CD4-positive, alpha-beta T cell treated with Interleukin-4 for 4 hours (primary cell): ENCODE measurements around the gene PNLIPRP1.

Experiments
- DNase-seq: peaks from one replicate; pipeline ENCODE4 v3.0.0-alpha.2; 2020

PNLIPRP1 gene

DNA sequence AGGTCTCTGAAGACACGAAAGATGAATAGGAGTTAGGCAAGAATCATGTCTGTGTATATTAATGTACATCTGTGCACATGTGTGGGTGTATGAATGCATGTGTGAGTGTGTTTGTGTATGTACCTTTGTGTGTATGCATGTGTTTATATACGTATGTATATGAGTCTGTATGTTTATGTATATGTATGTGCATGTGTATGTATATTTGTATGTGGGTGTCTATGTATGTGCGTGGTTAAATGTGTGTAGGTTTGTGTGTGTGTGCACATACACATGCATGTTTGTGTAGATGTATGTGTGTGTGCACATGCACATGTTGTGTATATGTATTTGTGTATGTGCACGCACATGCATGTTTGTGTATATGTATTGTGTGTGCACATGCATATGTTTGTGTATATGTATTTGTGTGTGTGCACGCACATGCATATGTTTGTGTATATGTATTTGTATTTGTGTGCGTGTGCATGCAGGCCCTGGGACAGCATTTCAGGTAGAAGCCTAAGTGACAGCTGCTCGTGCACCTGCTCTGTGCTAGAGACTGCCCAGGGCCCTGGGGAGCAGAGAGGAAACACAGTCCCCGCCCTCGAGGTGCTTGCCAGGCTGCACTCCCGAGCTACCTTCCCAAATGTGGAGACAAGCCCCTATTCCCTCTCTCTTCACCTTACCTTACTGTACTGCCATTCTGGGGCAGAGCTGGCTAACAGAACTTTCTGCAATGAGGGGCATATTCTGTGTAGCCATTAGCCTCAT is 12.1 kb downstream of the PNLIPRP1 start:
- no peak for DNase-seq

DNA sequence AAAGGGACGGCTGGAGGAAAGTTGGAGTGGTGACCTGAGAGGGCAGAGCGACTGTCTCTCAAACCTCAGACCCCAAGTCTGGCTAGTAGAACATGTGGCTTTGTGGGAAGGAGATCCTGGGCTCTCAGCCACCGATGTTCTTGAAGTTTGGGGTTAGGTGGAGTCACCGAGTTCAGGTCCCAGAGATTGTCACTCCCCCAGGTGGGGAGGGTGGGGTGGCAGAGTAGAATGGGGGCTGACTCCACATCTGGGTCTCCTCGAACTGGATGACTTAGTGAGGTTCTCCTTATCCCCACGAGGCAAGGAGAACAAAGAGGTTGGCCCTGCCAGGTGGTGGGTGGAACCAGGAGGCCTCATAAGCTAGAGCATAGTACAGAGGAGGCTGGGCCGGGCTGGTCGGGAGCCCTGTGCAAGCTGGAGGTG is 15.3 kb downstream of the PNLIPRP1 start:
- DNase-seq = no peak

DNA sequence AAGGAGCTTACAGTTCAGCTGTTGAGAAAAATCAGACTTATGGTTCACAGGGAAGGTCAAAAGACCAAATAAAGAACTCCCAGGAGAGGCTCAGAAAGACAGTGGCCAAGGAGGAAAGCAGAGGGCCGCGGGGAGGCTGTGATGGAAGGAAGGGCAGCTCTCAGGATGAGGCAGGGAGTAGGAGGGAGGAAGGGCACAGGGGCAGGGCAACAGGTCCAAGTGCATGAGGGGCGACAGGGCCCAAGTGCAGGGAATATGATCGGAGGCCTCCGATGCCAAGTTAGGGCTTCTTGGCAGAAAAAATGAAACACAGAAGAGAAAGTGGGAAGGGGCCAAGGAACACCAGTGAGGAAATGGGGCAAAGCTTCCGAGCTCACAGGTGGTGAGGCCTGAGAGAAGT is 16.6 kb downstream of the PNLIPRP1 start:
- DNase-seq = no peak

DNA sequence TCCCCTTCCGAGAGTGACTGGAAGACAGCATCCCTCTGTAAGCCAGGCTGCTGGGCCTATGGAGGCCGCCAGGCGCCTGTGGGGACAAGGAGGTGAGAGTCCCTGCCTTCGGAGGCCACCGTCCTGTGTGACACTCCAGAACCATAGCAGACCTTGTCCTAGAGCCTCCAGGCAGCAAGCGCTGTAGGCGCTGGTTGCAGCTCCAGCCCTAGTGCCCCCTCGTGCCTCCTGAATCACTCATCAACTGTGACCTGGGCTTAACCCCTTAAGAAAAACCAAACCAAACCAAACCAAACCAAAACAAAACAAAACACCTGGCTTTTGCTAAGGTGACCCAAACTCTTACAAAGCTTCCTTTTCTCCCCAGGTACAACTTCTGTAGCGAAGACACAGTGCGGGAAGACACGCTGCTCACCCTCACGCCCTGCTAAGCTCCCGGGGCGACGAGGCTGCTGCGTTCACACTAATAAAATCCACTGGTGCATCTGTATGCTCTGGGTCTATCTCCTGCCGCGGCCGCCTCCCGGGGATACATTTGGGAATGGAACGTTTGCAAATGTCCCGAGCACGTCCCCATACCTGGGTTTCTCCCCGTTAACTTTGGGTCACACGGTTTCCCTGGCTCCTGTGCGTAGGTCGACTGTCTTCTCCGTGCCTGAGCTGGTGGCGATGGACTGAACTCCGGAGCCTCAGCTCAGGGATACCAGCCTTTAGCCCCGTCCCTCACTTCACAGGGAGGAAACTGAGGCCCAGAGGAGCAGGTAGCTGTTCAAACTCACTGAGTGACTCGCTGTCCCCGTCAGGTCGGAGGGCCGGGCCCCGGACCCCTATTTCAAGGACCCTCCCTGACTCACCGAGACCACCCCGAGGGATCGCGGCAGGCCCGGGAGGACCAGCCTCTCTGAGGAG is 18.2 kb downstream of the PNLIPRP1 start:
- DNase-seq = no peak

DNA sequence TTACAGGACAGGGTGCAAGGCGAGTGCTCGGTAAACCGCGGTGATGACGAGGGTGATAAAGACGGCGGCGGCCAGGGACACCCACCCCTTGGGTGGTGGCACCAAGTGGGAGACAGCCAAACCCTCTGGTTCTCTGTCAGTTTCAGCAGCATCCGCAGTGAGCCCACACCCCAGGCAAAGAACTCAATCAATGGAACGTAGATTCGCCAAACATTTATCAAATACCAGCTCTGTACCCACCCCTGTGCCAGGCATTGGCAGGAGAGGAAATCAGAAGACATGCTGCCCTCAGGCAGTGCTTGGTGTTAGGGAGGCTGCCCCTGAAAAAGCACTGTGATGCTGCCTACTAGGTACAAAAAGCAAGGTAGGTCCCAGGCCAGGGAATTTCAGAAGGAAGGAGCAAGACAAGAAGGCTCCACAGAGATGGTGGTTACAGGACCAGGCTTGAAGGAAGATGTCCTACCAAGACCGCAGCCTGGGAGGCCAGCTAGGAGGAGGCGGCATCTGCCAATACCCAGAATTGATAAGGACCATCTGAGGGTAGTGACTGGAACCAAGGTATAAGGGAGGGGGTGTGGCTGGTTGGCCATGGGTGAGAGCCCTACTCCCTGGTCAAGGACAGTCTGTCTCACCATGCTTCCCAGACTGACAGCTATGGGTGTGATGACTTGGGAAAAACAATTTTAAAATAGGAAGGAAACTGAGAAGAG is 19.8 kb downstream of the PNLIPRP1 start:
- DNase-seq = no peak

DNA sequence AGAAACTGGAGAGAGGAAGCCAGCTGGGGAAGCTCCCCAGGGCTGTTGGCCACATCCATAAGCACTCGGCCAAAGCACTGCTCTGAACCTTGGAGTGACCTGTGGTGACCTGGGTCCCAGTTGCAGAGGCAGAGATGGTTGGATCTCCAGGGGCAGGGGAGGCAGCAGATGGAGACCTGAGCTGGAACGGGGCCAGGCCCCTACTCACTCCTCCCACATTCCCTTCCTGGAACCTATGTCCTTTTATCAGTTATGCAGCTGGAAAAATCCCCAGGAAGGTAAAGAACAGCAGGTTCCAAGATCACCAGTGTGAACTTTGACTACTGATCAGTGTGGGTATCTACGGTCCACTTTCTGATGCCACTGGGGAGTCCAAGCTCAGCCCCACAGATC is 20.4 kb downstream of the PNLIPRP1 start:
- DNase-seq = no peak

DNA sequence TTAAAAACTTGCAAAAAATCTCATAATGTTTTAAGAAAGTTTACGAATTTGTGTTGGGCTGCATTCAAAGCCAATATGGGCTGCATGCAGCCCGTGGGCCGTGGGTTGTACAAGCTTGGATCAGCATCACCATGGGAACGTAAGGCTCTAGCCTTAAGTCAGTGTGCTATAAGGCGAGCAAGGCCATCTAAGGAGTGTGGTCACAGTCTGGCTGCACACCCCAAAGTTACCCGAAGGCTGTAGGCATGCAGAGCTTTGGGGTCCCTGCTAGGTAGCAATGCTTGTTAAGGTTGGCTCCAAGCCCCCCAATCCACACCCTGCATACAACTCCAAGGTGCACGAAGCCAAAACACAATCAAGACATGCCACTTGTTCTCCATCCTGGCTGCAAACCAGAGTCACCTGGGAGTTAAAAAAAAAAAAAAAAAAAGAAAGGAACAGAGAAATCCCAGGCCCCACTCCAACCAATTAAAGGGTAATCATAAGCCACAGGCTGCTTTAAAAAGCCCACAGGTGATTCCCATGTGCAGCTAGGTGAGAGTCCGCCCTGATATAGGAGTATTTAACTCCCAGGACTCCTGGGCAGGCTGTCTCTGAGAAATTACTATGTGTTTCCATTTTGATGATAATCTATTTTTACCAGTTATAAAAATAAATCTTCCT is 21.5 kb downstream of the PNLIPRP1 start:
- no peak for DNase-seq

DNA sequence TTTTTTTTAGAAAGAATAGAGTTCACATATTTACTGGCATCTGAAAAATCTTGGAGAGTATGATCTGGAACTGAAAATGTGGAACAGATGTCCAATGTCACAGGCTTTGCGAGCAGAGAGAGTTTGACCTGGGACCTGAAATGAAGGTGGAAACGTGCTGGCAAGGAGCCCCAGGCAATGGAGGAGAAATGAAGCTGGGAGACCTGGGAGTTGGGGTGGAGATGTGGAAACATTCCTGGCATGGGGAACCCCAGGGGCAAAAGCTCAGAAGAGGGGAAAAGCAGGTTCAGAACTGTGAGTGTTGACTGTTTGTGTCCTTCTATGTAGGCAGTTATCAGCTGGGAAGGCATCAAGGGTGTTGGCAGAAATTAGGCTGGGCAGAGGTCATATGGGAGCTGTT is 22.7 kb downstream of the PNLIPRP1 start:
- no peak for DNase-seq

DNA sequence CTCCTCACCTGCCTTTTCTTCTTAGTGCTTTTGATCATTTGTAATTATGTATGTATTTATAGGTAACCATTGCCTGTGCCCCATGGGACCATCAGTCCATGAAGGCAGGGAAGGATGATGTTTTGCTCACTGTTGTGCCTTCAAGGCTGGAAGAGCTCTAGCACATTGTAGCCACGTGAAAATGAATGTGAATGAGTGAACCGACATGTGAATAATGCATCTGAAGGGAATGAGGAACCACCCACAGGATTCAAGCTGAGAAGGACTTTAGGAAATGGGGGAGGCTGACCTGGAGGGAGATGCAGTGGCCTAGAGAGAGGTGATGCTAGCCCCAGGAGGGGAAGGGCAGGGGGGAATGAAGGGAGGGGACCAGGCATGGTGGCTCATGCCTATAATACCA is 24.0 kb downstream of the PNLIPRP1 start:
- no peak for DNase-seq

DNA sequence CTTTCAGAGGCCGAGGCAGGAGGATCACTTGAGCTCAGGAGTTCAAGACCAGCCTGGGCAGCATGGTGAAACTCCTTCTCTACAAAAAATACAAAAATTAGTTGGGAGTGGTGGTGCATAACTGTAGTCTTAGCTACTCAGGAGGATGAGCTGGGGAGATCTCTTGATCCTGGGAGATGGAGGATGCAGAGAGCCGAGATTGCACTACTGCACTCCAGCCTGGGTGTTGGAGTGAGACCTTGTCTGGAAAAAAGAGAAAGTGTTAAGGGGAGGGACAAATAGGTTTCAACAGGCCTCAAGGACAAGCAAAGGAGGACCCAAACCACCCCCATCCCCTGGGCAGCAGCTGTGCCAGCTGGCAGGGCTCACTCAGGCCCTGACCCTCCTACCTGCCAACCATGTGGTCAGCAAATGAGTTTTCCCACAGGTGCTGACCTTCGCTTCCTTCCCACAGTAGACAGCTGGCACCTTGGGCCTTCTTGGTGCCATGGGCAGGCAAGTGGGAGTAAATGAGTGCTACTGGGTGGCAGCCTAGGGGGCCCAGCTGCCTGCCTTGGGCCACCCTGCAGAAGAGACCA is 24.5 kb downstream of the PNLIPRP1 start:
- DNase-seq = no peak

DNA sequence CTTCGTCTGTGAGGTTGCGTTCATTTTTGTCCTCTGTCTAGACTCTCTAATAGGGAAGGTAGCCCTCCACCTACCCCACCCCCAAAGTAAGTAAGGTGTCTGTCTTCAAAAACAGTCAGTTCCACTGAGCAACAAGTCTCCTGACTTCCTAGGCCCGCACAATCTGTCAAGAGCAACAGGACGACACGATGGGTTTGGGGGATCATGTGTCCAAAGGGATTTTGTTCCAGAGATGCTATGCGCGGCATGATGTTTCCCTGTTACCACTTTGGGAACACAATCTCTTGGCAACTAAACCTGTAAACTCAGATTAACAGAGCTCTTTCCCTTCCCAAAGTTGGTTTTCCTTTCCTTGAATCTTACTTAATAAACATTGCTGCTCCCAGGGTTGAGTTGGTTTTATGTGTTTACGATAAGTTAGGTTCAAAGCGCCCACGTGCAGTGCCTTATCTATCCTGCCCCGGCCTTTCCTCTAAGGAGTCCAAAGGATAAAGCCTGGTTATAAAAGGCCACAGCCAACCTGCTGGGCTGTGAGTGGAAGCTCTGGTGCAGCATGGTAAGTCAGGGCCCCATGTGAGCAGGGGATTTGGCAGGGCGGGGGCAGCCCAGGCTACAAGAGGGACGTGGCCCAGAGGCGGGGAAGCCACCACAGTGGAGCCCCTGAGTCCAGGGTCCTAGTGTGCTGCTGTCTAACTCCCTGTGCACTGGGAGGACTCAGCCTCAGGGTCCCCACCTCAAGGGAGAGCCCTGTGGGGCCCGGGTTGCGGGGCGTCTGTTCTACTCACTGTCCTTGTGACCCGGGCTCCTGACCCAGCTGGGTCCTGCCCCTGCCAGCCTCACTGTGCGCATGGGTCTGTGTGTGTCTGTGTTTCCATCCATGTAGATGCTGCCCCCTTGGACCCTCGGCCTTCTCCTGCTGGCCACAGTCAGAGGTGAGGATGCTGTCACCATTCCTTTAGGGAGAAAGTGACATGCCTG is 30.0 kb downstream of the PNLIPRP1 start, which contains the start of gene PNLIPRP2:
Gene PNLIPRP2 (plus strand): TSS at position 531 of the 978 bp plus-strand sequence.
- no peak for DNase-seq

DNA sequence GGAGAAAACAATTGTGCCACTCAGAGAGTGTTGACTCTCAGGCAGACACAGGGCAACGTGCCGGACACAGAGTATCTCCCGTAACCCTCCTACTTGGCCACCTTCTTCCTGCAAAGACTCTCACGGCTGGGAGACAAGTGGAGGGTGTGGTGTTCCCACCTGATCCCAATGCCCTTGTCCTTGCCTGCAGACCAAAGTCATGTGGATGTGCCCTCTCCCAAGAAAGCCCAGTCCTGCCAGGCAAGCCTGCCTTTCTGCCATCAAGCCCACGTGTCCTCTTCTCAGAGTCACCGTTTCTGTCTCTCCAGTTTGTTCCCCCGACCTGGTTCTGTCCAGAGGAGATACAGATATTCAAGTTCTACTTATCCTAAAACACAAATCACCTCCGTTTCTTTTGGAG is 30.7 kb downstream of the PNLIPRP1 start:
- no peak for DNase-seq

DNA sequence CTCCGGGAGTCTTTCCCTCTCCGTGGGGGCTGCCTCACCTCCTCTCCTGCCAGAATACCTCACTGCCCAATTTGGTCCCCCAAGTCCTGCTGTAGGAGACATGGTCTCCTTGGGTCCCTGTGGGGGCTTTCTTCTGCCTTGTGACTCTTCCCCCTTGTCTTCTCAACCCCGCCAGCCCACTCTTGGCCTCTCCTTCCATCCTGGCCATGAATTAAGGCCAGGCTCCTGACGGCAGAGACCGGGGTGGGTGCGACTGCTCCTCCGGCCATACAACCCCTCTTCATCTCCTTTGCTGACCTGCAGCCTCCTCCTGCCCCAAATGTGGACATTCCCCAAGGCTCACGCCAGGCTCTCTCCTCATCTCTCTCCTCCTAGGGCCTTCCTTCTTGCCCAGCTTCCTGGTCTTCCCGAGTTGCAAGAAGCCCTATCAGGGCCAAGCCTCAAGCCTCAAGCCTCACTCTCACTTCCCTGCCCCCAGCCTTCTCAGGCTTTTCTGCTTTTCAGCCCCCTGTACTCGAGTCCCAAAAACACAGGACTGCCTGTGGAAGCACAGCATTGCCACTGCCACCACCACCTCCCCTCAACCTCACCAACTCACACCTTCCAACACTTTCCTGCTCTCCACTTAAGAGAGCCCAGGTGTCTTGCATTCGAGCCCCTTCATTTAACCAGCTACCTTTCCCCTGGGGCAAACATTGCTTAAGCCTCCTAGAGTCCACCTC is 31.3 kb downstream of the PNLIPRP1 start:
- no peak for DNase-seq

DNA sequence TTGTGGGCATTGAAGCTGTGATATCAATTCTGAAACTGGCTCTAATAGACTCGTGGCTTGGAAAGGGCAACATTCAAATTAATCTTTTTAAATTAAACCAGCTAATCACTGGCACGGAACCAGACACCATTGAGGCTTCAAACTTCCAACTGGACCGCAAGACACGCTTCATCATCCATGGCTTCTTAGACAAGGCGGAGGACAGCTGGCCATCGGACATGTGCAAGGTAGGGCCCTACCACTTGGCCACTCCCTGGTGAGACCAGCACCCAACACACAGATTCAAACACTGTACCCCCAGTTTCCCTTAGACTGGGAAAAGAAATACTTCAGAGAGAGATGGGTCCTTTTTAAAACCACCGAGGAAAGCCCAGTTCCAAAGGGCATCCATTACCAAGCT is 35.1 kb downstream of the PNLIPRP1 start:
- DNase-seq = no peak

DNA sequence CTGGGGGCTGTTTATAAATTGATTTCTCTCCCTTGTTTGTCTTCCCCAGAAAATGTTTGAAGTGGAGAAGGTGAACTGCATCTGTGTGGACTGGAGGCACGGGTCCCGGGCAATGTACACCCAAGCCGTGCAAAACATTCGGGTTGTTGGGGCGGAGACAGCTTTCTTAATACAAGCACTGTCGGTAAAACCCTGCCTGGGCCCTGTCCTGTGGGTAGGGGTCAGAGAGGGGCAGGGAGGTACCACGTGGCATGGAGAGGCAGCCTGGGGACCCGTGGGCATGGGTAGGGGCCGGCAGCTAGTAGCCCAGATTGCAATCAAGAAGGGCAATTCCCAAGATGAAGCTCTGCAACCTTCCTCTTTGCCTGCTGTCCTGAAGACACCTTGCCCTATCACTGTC is 36.1 kb downstream of the PNLIPRP1 start:
- DNase-seq = no peak

DNA sequence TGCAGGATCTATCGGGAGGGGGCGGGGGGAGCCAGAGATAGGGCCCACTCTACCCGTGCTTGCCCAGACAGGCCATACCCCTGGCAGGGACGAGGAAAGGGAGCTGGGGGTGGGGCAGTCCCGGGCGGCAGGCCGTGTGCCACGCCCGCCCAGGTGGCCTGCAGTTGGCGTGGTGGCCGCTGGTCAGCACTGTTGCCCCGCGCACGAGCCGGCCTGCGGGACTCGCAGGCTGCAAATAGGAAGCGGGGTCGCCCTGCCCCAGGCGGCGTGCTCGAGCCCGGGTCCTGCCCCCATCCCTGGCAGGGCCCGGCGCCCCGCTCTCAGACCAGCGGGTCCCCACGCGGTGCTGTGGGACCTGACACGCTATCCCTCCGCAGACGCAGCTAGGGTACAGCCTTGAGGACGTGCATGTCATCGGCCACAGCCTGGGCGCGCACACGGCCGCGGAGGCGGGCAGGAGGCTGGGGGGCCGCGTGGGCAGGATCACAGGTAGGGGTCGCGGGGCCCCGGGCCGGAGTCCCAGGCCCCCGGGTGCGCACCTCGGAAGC is 36.7 kb downstream of the PNLIPRP1 start:
- DNase-seq = no peak

DNA sequence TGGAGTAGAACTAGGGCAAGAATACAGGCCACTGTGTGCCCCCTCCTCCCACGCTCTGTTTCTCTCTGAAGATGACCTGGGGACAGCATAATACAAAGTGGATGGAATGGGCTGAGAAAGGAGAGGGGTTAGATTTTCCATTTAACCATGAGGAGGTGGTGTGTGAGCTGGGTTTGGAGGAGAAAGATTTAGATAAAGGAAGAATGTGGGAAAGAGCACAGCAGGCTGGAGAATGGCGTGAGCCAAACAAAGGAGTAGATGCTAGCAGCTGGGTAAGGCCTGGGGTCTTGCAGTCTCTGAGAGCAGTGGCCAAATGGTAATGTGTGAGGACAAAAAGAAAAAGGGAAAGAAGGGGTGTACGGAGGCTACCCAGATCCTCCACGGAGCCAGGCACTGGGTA is 38.6 kb downstream of the PNLIPRP1 start:
- no peak for DNase-seq

DNA sequence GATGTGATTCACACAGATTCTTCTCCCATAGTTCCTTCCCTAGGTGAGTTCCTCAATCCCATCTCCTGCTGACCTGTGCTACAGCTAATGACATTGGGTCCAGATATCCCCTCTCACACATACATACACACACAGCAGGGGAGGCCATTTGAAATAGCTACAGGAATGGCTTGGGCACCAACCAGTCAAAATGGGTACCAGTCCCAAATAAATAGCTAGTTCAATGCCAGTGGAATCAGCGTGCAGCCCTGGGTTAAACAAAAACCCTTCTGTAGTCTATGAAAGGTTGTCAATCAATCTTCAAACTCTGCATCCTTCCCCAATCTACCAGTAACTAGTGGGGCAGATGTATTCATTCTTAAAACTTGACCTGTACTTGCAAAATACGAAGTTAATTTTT is 39.3 kb downstream of the PNLIPRP1 start:
- DNase-seq = no peak

DNA sequence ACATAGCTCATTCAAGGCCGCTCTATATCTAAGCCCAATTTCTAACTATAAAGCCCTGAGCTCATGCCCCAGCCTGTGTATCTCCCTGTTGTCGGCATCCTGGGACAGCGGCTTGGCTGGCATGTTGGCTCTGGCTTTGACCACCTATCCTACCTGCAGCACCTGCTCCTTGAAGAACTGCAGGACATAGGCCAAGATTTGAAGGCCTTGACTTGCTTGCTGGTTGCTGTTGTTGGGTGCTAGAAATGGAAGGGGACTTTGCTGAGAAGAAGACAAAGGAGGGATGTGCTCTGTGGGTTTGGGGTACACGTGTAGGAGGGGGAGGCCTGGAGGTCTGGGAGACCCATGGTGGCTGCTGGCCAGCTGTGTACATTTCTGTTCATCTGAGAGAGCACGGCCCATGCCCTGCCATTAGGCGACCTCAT is 41.1 kb downstream of the PNLIPRP1 start:
- DNase-seq = no peak

DNA sequence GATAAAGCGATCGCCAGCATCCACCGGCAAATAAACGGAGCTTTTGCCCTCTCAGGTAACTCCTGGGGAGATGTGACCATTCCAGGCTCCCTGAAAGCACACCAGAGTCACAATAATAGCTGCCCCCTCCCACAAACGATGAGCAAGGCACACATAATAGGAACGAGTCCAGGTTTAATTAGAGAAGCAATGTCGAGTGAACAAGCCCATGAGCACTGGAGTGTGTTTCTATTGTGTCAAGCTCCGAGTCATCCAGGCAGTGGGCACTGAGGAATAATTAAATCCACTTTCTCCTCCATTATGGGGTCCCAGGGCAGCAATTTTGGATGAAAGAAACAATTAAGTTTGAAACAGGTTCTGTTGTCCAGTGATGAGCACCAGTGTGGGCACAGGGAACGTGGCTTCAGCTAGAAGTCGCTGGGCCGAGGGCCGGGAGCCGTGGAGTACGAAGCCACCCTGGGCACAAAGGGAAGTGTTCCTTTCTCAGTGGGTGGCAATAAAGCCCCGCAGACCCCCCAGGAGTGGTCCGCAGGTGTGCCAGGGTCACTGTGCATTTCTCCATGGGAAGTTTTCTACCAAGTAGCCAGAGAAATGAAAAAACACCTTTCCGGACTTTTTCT is 41.9 kb downstream of the PNLIPRP1 start:
- no peak for DNase-seq
